ENCODE measurements around the gene TFAP2A.

- TF ChIP-seq CTCF (IDR thresholded peaks at IDR 0.05) (no peak), EZH2phosphoT487 (IDR thresholded peaks at IDR 0.05) (peak; percentile 74)
Measured at GRCh38 chr6:10421921-10422736, 7.3 kb upstream of the TFAP2A start.

Measured in neural progenitor cell (in vitro differentiated cells).